HEK293T (cell line): ENCODE results near the gene KRT84.

Experiments
- BHLHE40 ChIP-seq: fragments of 450-650 bp; IDR thresholded peaks from 2 replicates; pipeline ENCODE4 v1.6.1; 2016; ENCODE audit warnings: mild to moderate bottlenecking, moderate library complexity, borderline replicate concordance
- FOXK2 ChIP-seq: fragments of 450-650 bp; IDR thresholded peaks from 2 replicates; pipeline ENCODE4 v1.6.1; 2016; ENCODE audit warnings: mild to moderate bottlenecking
- FOXM1 ChIP-seq: fragments of 450-650 bp; IDR thresholded peaks from 2 replicates; pipeline ENCODE4 v1.6.1; 2017; ENCODE audit warnings: mild to moderate bottlenecking, borderline replicate concordance
- HDGF ChIP-seq: fragments of 450-650 bp; IDR thresholded peaks from 2 replicates; pipeline ENCODE4 v1.6.1; 2017; ENCODE audit warnings: antibody characterized with exemption, borderline replicate concordance
- LEF1 ChIP-seq: fragments of 450-650 bp; IDR thresholded peaks from 2 replicates; pipeline ENCODE4 v1.6.1; 2017; ENCODE audit warnings: mild to moderate bottlenecking, borderline replicate concordance
- ZNF384 ChIP-seq: fragments of 450-650 bp; IDR thresholded peaks from 2 replicates; pipeline ENCODE4 v1.6.1; 2016

- no peak for TF ChIP-seq FOXM1
- no peak for TF ChIP-seq ZNF384
- no peak for TF ChIP-seq LEF1
- no peak for TF ChIP-seq HDGF
- no peak for TF ChIP-seq FOXK2
- TF ChIP-seq BHLHE40 = no peak
These were observed 16.9 kb downstream of the KRT84 start for GRCh38 chr12:52368508-52368907.
